GM18861 (cell line): ENCODE results near the gene POFUT1.
"Not testable (repeated sequence)": the region's sequence is repeated elsewhere in the genome, so short reads cannot be mapped to it uniquely, and the experiment has no call there.

Experiments used
- ATAC-seq: cut with Tn5 transposase; IDR thresholded peaks from one replicate; pipeline ENCODE4 v1.9.1; 2021; ENCODE audit not compliant: unreplicated experiment

The POFUT1 gene

DNA sequence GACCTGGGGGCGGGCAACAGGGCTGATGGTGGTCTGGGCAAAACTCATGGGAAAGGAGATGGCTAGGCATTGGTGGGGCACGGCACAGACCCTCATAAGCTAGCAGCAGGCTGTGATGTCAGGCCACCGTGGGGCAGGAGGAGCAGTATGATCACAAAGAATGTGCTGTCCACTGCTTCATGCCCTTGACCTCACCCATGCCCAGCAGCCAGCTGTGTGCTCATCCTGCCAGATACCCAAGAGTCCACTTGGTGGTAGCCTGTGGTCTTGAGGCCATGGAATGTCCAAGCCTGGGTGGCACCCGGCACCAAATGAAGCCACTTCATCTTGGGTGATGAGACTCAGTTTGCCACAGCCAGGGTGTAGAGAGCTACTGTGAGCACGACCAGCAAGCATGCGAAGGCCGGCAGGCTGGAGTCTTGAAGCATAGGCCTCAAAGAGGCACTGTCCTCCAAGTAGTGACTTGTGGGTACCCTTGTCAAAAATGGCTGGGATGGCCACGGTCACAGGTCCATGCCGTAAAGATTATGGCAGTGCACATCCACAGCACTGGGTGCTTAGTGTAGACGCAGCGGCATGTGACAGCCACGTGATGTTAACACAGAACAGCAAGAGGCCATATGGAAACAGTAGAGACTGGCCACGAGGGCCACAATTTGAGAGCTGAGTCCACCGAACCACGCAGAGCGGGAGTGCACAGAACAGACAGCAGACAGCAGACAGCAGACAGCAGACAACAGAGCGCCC lies 19.1 kb upstream of the POFUT1 start:
- no peak for ATAC-seq

DNA sequence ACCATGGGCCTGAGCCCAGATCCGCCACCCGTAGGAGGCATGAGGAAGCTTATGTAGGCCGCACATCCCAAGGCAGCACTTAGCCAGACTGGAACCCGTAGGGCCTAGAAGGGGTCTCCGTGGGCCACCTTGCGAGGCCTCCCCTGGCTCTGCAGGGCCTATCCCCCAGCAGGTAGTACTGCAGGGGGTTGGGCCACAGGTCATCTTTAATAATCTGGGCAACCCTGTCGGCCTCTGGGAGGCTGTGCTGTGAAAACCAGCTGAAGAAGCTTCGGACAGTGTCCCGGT lies 18.6 kb upstream of the POFUT1 start:
- ATAC-seq: no peak

DNA sequence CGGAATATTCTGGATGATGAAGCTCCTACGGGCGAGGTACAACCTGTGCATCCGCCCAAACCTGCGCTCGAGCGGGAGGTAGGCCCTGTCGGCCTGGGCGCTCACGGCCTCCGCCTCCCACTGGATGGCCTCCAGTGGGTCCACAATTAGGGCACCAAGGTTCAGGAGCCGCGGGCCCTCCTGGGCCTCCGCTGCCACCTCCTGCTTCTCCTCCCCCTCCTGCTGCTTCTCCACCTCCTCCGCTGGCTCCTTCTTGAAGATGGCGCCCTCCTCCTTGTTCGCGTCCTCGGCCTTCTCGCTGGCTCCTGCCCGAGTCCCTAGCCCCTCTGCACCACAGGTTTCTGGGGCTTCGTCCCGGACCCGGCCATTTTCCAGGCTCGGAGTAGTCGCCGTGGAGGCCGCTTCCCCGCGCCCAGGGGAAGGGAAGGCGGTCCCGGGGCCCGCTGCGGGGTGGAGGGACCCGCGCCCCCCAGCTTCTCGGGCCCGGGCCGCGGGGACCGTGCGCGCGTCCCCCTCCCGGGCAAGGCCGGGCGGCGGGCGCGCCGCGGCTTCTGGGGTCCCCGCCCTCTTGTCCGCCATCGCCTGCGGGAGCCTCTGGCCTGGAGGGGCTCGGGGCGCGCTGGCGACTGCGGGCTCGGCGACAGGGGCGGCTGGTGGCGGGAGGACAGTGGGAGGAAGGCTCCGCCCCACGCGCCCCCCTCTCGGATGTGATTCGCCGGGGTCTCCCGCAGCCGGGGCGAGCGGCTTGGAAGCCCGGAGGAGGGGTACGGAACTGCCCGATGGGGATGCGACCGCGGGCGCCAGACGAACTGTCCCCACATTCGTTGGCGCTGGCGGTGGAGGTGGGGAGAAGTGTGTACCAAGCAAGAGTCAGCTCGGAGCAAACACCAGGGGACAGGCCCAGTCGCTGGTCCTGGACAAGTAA lies 17.7 kb upstream of the POFUT1 start:
- ATAC-seq: no peak

GRCh38 chr20:32190616-32191415 lies 16.9 kb upstream of the POFUT1 start:
- no peak for ATAC-seq

DNA sequence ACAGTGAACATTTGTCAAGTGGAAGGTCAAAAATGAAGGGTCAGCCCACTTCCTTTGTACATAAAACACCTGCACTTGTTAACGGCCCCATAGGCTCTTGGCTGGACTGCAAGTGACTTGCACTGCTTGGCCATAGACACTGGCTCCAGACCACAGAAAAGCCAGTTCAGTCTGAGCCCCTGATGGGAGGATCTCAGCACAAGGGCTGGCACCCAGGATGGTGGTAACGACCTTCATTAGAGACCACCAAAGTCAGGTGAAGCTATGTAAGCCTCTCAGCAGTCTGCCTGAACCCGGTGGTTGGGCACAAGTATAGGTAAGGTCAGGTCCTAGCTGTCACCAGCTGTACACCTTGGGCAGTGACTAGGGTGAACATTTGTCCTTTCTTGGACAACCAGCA lies 16.3 kb upstream of the POFUT1 start:
- no peak for ATAC-seq

DNA sequence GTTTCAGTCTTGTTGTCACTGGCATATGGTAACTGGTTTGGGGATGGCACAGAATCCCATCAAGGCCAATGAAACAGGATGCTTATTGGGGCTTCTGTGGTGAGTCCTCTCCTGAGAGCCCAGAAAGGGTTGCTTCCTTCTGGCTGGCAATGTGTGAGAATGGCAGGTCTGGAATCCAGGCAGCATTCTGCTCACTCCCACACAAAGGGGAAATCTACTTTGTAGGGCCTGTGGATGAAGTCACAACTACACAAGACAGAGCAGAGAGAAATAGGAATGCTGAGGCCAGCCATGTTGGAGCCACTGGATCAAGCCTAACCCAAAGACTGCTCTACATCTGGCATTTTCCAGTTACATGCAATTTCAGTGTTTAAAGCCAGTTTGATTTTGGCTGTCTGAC lies 15.8 kb upstream of the POFUT1 start:
- ATAC-seq: no peak

DNA sequence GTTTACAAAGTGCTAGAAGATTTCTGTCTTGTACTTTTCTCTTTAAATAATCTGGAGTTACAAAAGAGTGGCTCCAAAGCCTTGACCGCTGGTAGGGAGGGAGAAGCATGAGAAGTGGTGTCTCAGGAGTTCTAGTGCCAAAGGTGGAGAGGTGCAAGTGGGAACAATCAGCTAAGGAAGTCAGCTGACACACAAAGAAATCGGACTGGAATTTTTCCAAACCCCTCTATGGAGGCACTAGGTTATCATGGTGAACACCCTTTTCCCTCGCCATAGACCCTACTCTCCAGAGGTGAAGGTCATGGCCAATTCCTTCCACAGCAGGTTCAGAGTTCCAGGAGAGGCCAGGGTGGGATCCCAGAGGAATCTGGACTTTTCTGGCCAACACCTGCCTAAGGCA lies 15.0 kb upstream of the POFUT1 start:
- no peak for ATAC-seq

GRCh38 chr20:32193336-32193735 lies 14.3 kb upstream of the POFUT1 start:
- not testable (repeated sequence) for ATAC-seq

DNA sequence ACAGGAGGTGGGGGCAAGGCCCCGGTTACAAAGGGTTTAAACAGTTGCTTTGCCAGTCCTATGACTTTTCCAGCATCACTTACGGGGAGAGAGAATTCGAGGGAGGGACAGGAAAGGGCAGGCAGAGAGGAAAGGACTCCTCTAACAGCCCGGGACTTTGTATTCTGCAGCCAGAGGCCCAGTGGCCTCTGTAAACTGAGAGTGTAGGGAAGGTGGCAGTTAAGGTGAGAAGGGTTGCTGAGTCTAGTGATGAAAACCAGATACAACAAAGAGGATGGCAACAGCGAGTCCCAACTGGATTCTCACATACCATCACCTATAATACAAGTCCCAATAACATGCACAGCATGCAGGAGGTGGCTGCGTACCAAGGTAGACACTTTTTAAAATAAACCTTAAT lies 13.7 kb upstream of the POFUT1 start:
- no peak for ATAC-seq

DNA sequence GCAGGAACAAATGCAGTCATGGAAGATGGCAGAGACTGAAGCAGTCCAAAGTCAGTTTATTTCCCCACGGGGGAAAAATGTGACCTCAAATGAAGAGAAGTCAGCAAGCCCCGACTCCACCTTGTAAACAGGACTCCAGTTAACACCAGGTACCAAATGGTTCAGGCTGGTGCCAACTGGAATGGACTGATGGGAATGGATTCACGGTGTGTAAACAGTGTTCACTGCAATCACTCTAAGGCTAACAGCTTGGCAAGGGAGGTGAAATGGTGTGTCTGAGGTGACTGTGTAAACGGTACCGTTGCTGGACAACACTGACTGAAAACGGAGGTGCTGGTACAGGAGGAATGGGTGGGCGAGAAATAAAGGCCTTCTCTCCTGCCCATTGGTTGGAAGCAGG lies 12.1 kb upstream of the POFUT1 start:
- no peak for ATAC-seq

DNA sequence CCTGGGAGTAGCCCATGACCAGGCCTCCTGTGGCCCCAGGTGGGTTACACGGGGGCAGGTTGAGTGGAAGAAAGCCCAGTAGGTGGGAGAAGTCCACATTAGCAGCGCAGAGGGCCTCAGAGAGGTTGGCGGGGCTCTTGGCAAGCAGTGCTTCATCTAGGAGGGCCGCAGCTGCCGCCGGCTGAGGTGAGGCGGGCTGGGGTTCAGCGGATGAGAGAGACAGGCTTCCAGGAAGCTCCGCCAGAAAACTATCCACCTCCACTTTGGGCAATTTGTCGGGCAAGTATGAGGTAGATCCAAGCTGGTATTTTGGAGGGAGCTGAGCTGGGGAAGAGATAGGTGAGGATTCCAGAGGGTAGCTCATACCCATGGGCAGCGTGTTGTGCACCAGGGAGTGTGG lies 11.1 kb upstream of the POFUT1 start:
- not testable (repeated sequence) for ATAC-seq

DNA sequence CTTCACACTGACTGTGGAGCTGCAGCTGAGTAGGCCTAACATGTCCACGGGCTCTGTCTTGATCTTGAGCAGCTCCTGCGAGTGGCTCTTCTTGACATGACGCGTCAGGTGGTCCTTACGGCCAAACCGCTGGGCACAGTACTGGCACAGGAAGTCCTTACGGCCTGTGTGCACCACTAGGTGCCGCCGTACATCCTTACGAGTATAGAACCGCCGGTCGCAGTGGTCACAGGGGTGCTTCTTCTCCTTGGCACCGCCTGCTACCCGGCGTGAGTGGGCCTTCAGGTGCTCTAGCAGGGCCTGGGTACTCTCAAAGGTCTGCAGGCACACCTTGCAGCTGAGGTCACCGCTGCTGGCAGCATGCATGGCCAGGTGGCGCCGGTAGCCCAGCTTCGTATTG lies 10.5 kb upstream of the POFUT1 start:
- not testable (repeated sequence) for ATAC-seq

- no peak for ATAC-seq
These were observed 8.7 kb upstream of the POFUT1 start for GRCh38 chr20:32199006-32199405.

DNA sequence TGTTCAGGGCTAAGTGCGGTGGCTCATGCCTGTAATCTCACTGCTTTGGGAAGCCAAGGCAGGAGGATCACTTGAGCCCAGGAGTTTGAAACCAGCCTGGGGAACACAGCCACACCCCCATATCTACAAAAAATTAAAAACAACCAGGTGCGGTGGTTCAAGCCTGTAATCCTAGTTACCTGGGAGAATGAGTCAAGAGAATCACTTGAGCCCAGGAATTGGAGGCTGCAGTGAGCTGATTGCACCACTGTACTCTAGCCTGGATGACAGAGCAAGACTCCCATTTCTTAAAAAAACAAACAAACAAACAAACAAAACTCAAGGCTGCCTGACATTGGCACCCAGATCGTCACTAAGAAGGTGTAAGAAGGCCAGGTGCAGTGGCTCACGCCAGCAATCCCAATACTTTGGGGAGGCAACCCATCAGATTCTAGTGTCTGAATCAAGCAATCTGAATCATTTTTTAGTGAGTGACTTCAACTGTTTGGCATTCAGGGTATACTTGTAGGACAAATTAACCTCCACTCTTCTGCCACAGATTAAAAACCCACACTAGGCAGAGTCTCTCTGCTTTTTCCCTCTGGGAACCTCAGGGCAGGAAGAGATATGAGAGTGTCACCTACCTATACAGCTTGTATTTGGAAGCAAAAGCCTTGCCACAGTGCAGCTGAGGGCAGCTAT lies 6.2 kb upstream of the POFUT1 start:
- no peak for ATAC-seq

DNA sequence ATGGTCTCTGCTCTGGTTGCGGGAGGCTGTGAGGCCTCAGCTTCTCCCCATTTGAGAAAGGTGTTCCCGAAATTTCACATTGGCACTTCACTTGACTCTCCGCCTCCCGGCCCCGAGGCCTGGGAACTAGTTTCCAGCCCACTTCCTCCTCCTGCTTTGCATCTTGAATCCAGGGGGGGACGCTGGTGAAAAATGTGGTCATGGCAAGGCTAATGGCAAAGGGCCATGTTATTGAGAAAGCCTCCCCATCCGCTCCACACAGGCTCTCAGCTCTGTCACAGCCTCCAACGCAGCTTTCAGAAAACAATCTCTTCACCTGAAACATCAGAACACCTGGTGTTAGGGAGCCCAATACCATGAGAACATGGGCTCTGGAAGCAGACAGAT lies 5.7 kb upstream of the POFUT1 start:
- ATAC-seq: no peak

DNA sequence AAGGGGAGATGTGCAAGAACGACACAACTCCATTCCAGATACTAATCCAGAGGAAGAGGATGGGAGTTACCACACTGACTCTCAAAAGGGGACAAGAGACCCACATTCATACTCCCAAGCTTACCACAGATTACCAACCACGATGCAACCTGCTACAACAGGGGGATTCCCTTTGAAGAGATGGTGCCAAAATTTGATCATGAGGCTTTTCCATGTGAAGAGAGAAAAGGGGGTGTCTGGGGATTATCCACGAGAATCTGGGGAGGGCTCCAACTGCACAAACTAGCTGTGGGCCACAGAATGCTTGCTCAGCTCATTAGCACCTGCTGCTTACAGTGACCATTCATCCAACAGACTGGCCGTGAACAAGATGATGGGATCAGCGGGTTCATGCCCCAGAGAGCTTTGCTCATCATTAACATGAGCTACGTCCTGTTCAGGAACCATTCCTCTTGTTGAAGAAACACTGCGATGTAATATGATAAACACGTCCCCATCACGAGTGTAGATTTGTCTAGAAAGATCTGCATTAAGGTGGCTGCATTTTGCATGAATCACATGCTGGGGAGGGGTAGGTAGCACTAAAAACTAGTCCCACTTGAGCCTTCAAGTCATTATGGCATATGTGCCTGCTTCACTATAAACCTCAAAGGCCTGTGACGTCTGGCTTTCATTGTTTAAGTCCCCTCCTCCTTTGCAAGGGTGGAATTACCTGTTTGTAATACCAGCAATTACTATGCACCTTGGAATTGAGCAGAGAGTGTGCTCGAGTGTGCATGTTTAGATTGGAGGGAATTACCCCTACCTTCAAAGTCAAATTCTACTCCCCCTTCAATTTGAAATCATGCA lies 4.1 kb upstream of the POFUT1 start:
- ATAC-seq: no peak

DNA sequence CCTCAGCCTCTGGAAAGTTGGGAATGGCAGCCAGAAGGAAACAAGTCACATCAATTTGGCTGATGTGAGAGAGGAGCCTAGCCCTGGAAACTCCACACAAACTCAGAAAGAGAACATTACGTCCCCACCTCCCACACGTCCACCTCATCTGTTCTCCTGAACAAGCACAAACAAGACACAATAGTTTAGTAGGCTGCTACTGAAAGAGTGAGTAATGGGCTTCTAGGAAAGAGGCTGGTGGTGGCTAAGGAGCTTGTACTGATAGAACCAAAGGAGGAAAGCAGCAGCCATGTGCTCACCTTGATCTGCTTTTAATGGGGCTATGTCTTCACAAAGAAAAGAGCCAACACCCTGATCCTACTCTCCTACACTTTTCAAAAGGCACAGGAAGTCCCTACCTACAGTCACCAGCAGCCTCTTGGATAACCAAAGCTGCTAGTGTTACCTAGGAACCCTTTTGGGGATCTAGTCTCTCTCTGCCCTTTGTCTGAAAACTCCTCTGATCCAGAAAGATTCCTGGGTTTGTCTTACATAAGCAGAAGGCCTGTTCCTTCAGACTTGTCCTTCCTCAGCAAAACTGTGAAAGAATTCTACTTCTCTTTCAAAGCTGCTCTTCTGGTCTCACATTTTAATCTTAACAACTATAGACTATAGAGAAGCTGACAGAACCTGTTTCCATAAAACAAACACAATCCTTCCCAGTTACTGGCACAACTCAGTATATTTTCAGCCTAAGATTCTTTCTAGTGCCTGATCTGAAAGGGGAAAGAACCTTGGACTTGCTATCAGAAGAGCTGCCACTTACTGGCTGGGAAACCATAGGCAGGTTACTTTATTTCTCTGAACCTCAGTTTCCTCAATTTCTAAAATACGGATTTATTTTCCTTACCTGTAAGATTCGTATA lies 3.2 kb upstream of the POFUT1 start:
- ATAC-seq: no peak

DNA sequence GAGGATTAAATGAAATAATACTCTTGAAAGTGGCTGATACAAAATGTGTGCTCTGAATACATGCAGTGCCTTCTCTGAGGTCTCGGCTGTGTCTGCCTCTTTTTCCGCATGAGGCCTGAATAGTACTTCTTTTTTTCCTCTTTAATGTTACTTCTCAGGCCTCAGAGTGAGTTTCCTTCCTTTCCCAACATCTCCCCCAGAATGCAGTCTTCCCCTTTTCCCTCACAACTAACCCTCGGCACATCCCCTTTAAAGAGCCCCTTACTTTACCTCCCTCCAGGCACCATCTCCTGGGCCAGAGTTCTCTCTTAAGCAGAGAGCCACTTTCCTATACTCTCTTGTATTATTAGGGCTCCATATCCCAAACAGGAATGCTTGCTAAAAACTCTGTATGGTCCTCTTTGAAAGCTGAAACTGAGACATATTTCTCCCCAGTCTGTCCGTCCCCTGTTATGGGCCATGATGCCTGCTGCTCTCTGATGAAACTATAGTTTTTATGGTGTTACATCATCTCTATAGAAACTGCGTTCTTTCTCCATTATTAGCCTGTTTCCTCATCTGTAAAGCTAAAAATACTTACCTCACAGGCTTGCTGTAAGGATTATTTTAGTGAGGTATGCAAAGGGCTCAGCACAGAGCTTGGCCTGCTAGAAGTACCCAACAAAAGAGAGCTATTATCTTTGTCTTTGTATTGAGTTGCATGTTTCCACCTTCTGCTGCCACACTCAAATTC lies 2.4 kb upstream of the POFUT1 start:
- no peak for ATAC-seq
